ENCODE measurements around the gene RPN2.

- no peak for TF ChIP-seq CTCF (IDR thresholded peaks at IDR 0.05)
- TF ChIP-seq POLR2A (IDR thresholded peaks at IDR 0.05), result no peak
Measured at GRCh38 chr20:37204056-37204455, 24.9 kb downstream of the RPN2 start.

Data from right lobe of liver (tissue), 4 donors.